Thyroid gland (tissue), 4 donors: ENCODE data around the gene ENTPD6. TPM values are rescaled to one million over a fixed set of nuclear protein-coding genes. Genes with fewer than 3 reads are reported as not detected.
A peak's percentile ranks its signal among the peaks of the same experiment; 100 is the strongest.

Experiments
- DNase-seq, 2 donors: peaks; one replicate each; pipeline ENCODE4 v3.0.0-alpha.2; 2019
- H3K27ac ChIP-seq, 3 donors: fragments of 200-600 bp; sonication (generic); 1 replicate in 2 of 3; 2 replicates in 1 of 3; pipeline ENCODE4 v1.5.1; 2016 to 2019; ENCODE audit warnings: mild to moderate bottlenecking in 1 of 3, moderate library complexity in 1 of 3
- H3K27me3 ChIP-seq: fragments of 200-600 bp; sonication (generic); one replicate; pipeline ENCODE4 v1.5.1; 2019
- H3K36me3 ChIP-seq, 2 donors: fragments of 200-600 bp; sonication (generic); one replicate each; pipeline ENCODE4 v1.5.1; 2016 to 2019
- H3K4me1 ChIP-seq, 2 donors: fragments of 200-600 bp; sonication (generic); one replicate each; pipeline ENCODE4 v1.5.1; 2017 to 2019
- H3K4me3 ChIP-seq, 3 donors: fragments of 200-600 bp; sonication (generic); replicated peaks in 1 of 3; 1 replicate in 2 of 3; 2 replicates in 1 of 3; pipeline ENCODE4 v1.5.1; 2016; ENCODE audit warnings: mild to moderate bottlenecking in 1 of 3
- H3K9me3 ChIP-seq: fragments of 200-600 bp; sonication (generic); one replicate; pipeline ENCODE4 v1.5.1; 2017
- POLR2A ChIP-seq, 2 donors: fragments of 450-650 bp; IDR thresholded peaks; one replicate each; pipeline ENCODE4 v1.6.1; 2017; ENCODE audit warnings: antibody characterized with exemption in 2 of 2, mild to moderate bottlenecking in 2 of 2, moderate library complexity in 1 of 2
- WGBS, 2 donors: methylation state at CpG; one replicate each; pipeline ENCODE4 v1.1.5; 2017; 5-methylcytosine and 5-hydroxymethylcytosine counted together
- intact Hi-C: fragments of 100-400 bp; cut with DNase I; formaldehyde crosslinking; loops from one replicate; pipeline ENCODE4 v1.15.1; 2023
- total RNA-seq, 4 donors: library from RNA; depleted of rRNA; stranded (reverse); fragments of >200 nt; gene quantifications; one replicate each; pipeline ENCODE4 v1.2.3, GENCODE V29; 2016
- TF ChIP-seq, protein P1 (sequence below), 6 experiments: fragments of 200-600 bp in 3 of 6; fragments of 450-650 bp in 3 of 6; sonication (generic) in 3 of 6; IDR thresholded peaks; one replicate each; pipeline ENCODE4 v1.5.1; 2016 to 2019; ENCODE audit warnings: antibody characterized with exemption in 6 of 6, mild to moderate bottlenecking in 2 of 6, inconsistent platforms in 1 of 6, moderate library complexity in 1 of 6

Gene ENTPD6
- total RNA-seq = 10 to 100 TPM; 51.6 to 75.6 (median 64.9) TPM

DNA sequence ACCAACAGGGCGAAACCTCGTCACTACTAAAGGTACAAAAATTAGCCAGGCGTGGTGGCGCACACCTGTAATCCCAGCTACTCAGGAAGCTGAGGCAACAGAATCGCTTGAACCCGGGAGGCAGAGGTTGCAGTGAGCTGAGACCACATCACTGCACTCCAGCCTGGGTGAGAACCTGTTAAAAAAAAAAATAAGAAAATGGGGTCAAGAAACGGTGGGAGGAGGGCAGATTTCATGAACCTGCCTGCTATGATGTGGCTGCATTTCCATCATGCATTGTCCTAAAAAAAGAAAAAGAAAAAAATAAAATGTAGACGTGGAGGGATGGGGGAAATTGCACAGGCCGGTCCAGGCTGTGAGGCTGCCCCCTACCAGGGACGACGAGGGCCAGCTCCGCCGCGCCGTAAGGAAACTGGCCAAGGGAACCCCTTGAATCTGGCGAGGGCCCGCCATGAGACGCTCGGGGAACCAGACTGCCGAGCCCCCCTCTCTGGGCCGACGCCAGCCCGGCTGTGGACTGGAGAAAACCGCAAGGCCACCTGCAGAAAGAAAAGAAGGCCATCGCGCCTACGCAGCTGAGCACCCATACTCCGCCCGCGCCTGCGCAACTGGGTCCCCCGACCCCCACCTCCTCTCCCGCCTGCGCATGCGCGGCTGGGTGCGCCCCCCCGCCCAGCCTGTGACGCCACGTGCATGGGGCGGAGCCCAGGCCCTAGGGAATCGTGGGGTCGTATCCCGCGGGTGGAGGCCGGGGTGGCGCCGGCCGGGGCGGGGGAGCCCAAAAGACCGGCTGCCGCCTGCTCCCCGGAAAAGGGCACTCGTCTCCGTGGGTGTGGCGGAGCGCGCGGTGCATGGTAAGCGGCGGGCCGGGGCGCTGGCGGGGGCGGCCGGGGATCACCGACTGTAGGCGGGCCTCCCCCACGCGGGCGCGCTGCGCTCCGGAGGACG is at the start of gene ENTPD6:
Gene ENTPD6, plus strand, starts transcription at position 699 of the 948 bp plus-strand sequence. CDS start 10,825 bp downstream, outside the sequence.
- intact Hi-C loops = loop anchor here (10.0 kb wide), 1 partner anchor 200 kb away; the partner anchor contains the start of gene ABHD12
- Histone ChIP-seq H3K9me3 (no peaks in the 10 kb centered on the region), H3K4me3 (peak within 1 kb of the TSS; percentile 83 to 90 (median 84)), H3K27me3 (no peaks in the 10 kb centered on the region), H3K4me1 (peaks cover 13 to 15% of the 10 kb centered on the region in 2 donors), H3K36me3 (no peaks in the 10 kb centered on the region), H3K27ac (peak within 1 kb of the TSS; percentile 73 to 94 (median 90))
- 17 to 21% methylated on average over 24 to 26 of the region's 75 CpGs for WGBS, 2 donors
- TF ChIP-seq POLR2A (IDR thresholded peaks at IDR 0.05) = peak; percentile 49 to 89
- TF ChIP-seq, protein P1, sequence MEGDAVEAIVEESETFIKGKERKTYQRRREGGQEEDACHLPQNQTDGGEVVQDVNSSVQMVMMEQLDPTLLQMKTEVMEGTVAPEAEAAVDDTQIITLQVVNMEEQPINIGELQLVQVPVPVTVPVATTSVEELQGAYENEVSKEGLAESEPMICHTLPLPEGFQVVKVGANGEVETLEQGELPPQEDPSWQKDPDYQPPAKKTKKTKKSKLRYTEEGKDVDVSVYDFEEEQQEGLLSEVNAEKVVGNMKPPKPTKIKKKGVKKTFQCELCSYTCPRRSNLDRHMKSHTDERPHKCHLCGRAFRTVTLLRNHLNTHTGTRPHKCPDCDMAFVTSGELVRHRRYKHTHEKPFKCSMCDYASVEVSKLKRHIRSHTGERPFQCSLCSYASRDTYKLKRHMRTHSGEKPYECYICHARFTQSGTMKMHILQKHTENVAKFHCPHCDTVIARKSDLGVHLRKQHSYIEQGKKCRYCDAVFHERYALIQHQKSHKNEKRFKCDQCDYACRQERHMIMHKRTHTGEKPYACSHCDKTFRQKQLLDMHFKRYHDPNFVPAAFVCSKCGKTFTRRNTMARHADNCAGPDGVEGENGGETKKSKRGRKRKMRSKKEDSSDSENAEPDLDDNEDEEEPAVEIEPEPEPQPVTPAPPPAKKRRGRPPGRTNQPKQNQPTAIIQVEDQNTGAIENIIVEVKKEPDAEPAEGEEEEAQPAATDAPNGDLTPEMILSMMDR (IDR thresholded peaks at IDR 0.05) = peak in 3 of 6 experiments; percentile 17 to 27 (median 18)
- DNase-seq = peak; percentile 89 to 91

DNA sequence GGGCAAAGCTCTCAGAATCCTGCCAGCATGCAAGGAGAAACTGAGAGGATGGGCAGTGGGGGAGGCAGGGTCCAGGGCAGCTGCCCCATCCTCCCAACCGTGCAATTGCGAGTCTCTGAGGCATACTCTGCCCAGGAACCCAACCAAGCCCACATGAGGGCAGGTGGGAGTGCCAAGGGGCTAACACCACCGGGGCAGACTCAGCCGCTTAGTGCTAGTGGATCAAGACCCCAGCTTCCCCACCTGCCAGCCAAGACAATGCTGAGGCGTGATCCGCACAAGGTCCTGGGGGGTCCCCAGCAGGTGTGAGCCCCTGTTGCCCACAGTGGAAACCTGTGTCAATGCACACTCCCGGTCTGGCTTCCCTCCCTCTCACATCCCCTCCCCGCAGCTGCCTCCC is 48.5 kb upstream of the ENTPD6 start:
- Histone ChIP-seq H3K4me3 (no peak overlapping the region), H3K4me1 (peaks cover 23 to 28% of the 10 kb centered on the region in 2 donors), H3K9me3 (no peaks in the 10 kb centered on the region), H3K36me3 (no peaks in the 10 kb centered on the region), H3K27ac (no peak overlapping the region), H3K27me3 (no peaks in the 10 kb centered on the region)
- WGBS, 2 donors = 94 to 100% methylated on average over 2 to 8 of the region's 8 CpGs
- TF ChIP-seq POLR2A (IDR thresholded peaks at IDR 0.05) = no peak
- TF ChIP-seq, protein P1 (IDR thresholded peaks at IDR 0.05) = no peak
- intact Hi-C loops = no loop called here
- DNase-seq = no peak

DNA sequence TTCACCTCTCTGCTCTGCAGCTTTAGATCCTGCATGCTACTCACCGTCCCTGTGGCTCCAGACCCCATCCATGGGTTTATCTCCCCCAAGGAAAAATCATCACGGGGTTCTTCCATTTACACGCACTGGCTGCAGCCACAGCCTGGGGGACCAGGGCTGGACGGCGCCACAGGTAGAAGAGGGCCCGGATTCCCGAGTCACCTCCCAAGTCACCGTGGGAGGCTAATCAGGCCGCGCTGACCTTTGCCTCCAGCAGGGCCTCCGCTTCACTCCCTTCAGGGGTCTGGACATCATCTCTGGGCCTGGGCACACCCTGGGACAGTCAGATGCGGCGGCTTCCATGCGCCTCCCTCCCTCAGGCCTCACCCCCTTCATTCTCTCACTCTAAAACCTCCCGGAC is 47.8 kb upstream of the ENTPD6 start:
- Histone ChIP-seq H3K36me3 (no peaks in the 10 kb centered on the region), H3K9me3 (no peaks in the 10 kb centered on the region), H3K27me3 (no peaks in the 10 kb centered on the region), H3K27ac (no peak overlapping the region), H3K4me3 (no peak overlapping the region), H3K4me1 (peaks cover 23 to 28% of the 10 kb centered on the region in 2 donors)
- 85 to 90% methylated on average over 15 of the region's 15 CpGs for WGBS, 2 donors
- DNase-seq = no peak
- no peak for TF ChIP-seq POLR2A (IDR thresholded peaks at IDR 0.05)
- TF ChIP-seq, protein P1 (IDR thresholded peaks at IDR 0.05) = no peak
- intact Hi-C loops = no loop called here

DNA sequence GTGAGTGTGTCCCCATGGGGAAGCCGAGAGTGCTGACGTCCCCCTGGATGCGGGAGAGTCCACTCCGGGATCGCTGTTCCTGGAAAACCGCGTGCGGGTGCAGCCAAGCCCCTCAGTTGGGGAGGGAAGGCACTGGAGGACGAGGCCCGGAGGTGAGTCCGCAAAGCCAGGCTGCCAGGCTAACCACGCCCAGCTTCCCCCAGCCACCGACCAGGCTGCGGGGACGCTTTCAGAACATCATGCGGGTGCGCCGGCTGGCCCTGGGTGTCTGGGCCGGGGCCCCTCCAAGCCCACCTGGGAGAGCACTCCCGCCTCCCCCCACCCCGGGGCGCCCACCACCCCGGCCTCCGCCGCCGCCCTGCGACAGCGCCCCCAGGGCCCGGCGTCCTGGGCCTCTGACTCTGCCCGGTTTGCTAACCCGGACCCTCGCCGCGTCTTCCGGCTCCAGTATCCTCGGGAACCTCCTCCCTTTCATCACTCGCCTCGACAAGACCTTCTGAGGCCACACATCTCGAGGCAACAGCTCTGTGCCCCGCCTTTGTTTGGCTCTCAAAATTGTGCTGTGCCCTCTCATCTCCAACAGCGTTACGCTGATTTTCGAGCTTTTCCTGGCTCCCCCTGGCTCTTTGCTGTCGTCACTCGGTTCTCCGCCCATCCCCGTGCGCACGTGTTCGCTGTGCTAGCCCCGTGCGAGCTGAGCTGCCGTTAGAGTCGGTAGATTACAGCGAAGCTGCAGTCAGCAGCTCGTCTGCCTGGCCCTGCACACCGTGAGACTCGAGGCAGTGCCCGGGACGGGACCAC is 47.1 kb upstream of the ENTPD6 start:
- Histone ChIP-seq H3K4me1 (peaks cover 25 to 29% of the 10 kb centered on the region in 2 donors), H3K9me3 (no peaks in the 10 kb centered on the region), H3K4me3 (peak overlapping the region in 1 of 3 donors; percentile 15), H3K27me3 (no peaks in the 10 kb centered on the region), H3K36me3 (no peaks in the 10 kb centered on the region), H3K27ac (peak overlapping the region in 1 of 3 donors; percentile 61)
- intact Hi-C loops = no loop called here
- 23 to 24% methylated on average over 31 to 46 of the region's 61 CpGs for WGBS, 2 donors
- peak; percentile 71 to 72 for DNase-seq
- TF ChIP-seq POLR2A (IDR thresholded peaks at IDR 0.05) = peak in 1 of 2 donors; percentile 31
- TF ChIP-seq, protein P1 (IDR thresholded peaks at IDR 0.05) = peak in 1 of 6 experiments; percentile 2
